K562 (cell line): ENCODE measurements around the gene STING1. TPM values are rescaled to one million over a fixed set of nuclear protein-coding genes. Genes with fewer than 3 reads are reported as not detected.

Experiments
- CBFA2T2 ChIP-seq: fragments of 450-650 bp; conservative IDR thresholded peaks from 2 replicates; pipeline ENCODE4 v1.6.1; 2017; ENCODE audit warnings: mild to moderate bottlenecking
- CBFA2T3 ChIP-seq: fragments of 450-650 bp; IDR thresholded peaks from 2 replicates; pipeline ENCODE4 v1.6.1; 2017
- CLOCK ChIP-seq: fragments of 250-450 bp; sonication (Bioruptor Pico); IDR thresholded peaks from 2 replicates; pipeline ENCODE4 v1.4.0; 2020; ENCODE audit warnings: mild to moderate bottlenecking, moderate library complexity, borderline replicate concordance
- HDAC1 ChIP-seq, 2 experiments: fragments of 450-650 bp; IDR thresholded peaks; 2 replicates each; pipeline ENCODE4 v1.6.1; 2016 to 2017; ENCODE audit warnings: inconsistent platforms in 1 of 2, mild to moderate bottlenecking in 1 of 2, moderate library complexity in 1 of 2
- MBD1 ChIP-seq: fragments of 250-450 bp; sonication (Bioruptor Pico); IDR thresholded peaks from 2 replicates; pipeline ENCODE4 v1.8.0; 2022; ENCODE audit warnings: inconsistent platforms
- NFE2 ChIP-seq: IDR thresholded peaks from 2 replicates; pipeline ENCODE4 v1.6.1; 2014; ENCODE audit warnings: antibody characterized with exemption, low read depth
- RBM25 ChIP-seq: fragments of 200-400 bp; formaldehyde crosslinking; IDR thresholded peaks from 2 replicates; pipeline ENCODE4 v1.6.1; 2018; ENCODE audit warnings: low read length, low read depth, moderate library complexity; ENCODE audit not compliant: severe bottlenecking
- SETDB1 ChIP-seq: IDR thresholded peaks from one replicate; pipeline ENCODE4 v1.6.1; 2012; ENCODE audit warnings: low read length, control low read depth, inconsistent platforms
- ZFX ChIP-seq: sonication (generic); formaldehyde crosslinking; IDR thresholded peaks from 2 replicates; pipeline ENCODE4 v1.8.0; 2022; ENCODE audit warnings: mild to moderate bottlenecking, missing genetic modification reagents, moderate library complexity
- ZNF24 ChIP-seq: fragments of 450-650 bp; IDR thresholded peaks from 2 replicates; pipeline ENCODE4 v1.6.1; 2016
- ZNF644 ChIP-seq: fragments of 200-800 bp; sonication (Bioruptor generic); IDR thresholded peaks from 2 replicates; pipeline ENCODE4 v1.6.1; 2016; ENCODE audit warnings: low read depth, missing genetic modification characterization, missing compliant biosample characterization
- ZNF764 ChIP-seq: fragments of 250-450 bp; sonication (Bioruptor Pico); IDR thresholded peaks from 2 replicates; pipeline ENCODE4 v1.4.0; 2020; ENCODE audit warnings: low read depth, mild to moderate bottlenecking, moderate library complexity
- polyA plus RNA-seq, 8 experiments: library from polyadenylated mRNA; depleted of rRNA in 4 of 8; stranded (reverse) in 5 of 8; unstranded in 3 of 8; fragments of >200 nt; fragmentation: Nextera tagmentation in 2 of 8; fragmentation: Illumina TruSeq in 1 of 8; extraction: Ambion mirVana in 2 of 8; extraction: Trizol in 1 of 8; gene quantifications; 2 replicates each; pipeline versions ENCODE4 v1.2.1 to v1.2.3, GENCODE V29; 2011 to 2014; ENCODE audit warnings: inconsistent platforms in 1 of 8, missing spikeins in 1 of 8
- total RNA-seq, 7 experiments: library from RNA; depleted of rRNA in 6 of 7; stranded (reverse); fragments of >200 nt in 6 of 7; fragmentation: Illumina TruSeq in 2 of 7; extraction: Trizol in 2 of 7; gene quantifications; 2 replicates each; pipeline versions ENCODE4 v1.2.1 to v1.2.3, GENCODE V29; 2011 to 2021; ENCODE audit warnings: low replicate concordance in 1 of 7

Gene STING1
- total and polyA plus RNA-seq, 9 of the 15 experiments (the other 6 are each of a cell fraction or from before 2014, with no cell fraction given): 20.8 to 69.1 (median 44.7) TPM

GRCh38 chr5:139439013-139439903 lies 43.3 kb downstream of the STING1 start, which contains the start of gene DNAJC18 (continued):
- TF ChIP-seq ZNF644: no peak
- TF ChIP-seq CLOCK (CRISPR knock-in tag): no peak
- TF ChIP-seq RBM25: no peak
- TF ChIP-seq ZNF24: no peak
- TF ChIP-seq CBFA2T3: peak; percentile 55
- peak; percentile 90 for TF ChIP-seq ZFX
- TF ChIP-seq NFE2: no peak
- TF ChIP-seq MBD1 (CRISPR knock-in tag): no peak
- no peak for TF ChIP-seq ZNF764 (CRISPR knock-in tag)
- TF ChIP-seq CBFA2T2: peak; percentile 22; the same call in 1 of the 2 replicates
- TF ChIP-seq HDAC1 (IDR thresholded peaks at IDR 0.05): peak in 1 of 2 experiments; percentile 78; a peak in 2 of 4 replicates
- TF ChIP-seq SETDB1: no peak
